Measurements from ENCODE around the gene SIMC1. TPM values are rescaled to one million over a fixed set of nuclear protein-coding genes. Genes with fewer than 3 reads are reported as not detected.

The SIMC1 gene
- total RNA-seq, 4 donors from 2014 or later: 17.8 to 28.3 (median 22.0) TPM

- Histone ChIP-seq H3K27me3 (no peaks in the 10 kb centered on the region), H3K4me3 (peak within 1 kb of the TSS; percentile 76 to 96 (median 94)), H3K27ac (replicated peaks in 1 of 4) (peak within 1 kb of the TSS; percentile 83 to 90 (median 88)), H3K36me3 (peaks cover 8 to 36% (median 28%) of the 10 kb centered on the region in 4 donors), H3K9me3 (no peaks in the 10 kb centered on the region), H3K4me1 (peaks cover 14 to 44% (median 39%) of the 10 kb centered on the region in 4 donors)
- 0% methylated on average over 44 of the region's 108 CpGs for WGBS
- no peak for DNase-seq (ENCODE audit: extremely low spot score)
- intact Hi-C loops (cut with DNase I): no loop called here
- TF ChIP-seq POLR2AphosphoS5 (IDR thresholded peaks at IDR 0.05) (peak; percentile 26 to 41), POLR2A (IDR thresholded peaks at IDR 0.05; ENCODE audit: low read depth) (no peak)
Observed at GRCh38 chr5:176365351-176366231, 127.4 kb downstream of the SIMC1 start, which contains the start of gene ARL10. Gene ARL10 (plus strand): TSS chr5:176365487. CDS start chr5:176365564, 77 bp downstream.

DNA sequence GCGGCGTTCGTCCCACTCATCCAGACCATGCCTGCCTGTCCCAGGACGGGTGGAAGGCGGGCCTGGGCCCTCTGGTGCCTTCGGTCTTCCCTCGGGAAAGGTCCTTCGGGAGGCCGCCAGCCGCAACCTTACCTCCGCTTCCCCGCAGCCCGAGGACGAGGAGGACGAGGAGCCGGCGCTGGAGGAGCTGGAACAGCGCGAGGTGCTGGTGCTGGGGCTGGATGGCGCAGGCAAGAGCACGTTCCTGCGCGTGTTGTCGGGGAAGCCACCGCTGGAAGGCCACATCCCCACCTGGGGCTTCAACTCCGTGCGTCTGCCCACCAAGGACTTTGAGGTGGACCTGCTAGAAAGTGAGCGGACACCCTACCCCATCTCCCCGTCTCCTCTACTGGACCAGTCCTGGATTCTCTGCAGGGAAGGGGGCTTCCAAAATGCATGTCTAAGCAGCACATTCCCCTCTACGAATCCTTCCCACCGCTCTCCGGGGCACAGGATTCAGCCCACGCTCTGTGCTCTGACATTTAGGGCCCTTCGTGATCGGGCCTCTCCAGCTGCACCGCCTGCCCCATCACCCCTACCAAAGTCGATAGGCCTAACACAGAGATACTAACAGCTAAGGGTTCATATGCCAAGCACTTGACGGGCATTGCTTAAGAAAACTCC, 128.1 kb downstream of the SIMC1 start:
- Histone ChIP-seq H3K27me3 (no peaks in the 10 kb centered on the region), H3K9me3 (no peaks in the 10 kb centered on the region), H3K27ac (replicated peaks in 1 of 4) (peak overlapping the region; percentile 83 to 90 (median 88)), H3K36me3 (peaks cover 8 to 43% (median 32%) of the 10 kb centered on the region in 4 donors), H3K4me3 (peak overlapping the region; percentile 76 to 96 (median 94)), H3K4me1 (peaks cover 14 to 40% (median 35%) of the 10 kb centered on the region in 4 donors)
- intact Hi-C loops (cut with DNase I): no loop called here
- 54% methylated on average over 32 of the region's 38 CpGs for WGBS
- TF ChIP-seq CTCF (IDR thresholded peaks at IDR 0.05): no peak
- TF ChIP-seq POLR2A (IDR thresholded peaks at IDR 0.05; ENCODE audit: low read depth): no peak
- TF ChIP-seq EP300 (IDR thresholded peaks at IDR 0.05): no peak
- no peak for TF ChIP-seq POLR2AphosphoS5 (IDR thresholded peaks at IDR 0.05)
- no peak for DNase-seq (ENCODE audit: extremely low spot score)

GRCh38 chr5:176368726-176369125, 130.5 kb downstream of the SIMC1 start:
- Histone ChIP-seq H3K4me3 (no peak overlapping the region), H3K27ac (replicated peaks in 1 of 4) (no peak overlapping the region), H3K27me3 (no peaks in the 10 kb centered on the region), H3K4me1 (peaks cover 32 to 51% (median 43%) of the 10 kb centered on the region in 4 donors), H3K36me3 (peaks cover 8 to 52% (median 40%) of the 10 kb centered on the region in 4 donors), H3K9me3 (no peaks in the 10 kb centered on the region)
- no peak for DNase-seq (ENCODE audit: extremely low spot score)
- TF ChIP-seq CTCF (IDR thresholded peaks at IDR 0.05) (no peak), EP300 (IDR thresholded peaks at IDR 0.05) (no peak), POLR2AphosphoS5 (IDR thresholded peaks at IDR 0.05) (no peak), POLR2A (IDR thresholded peaks at IDR 0.05; ENCODE audit: low read depth) (no peak)
- intact Hi-C loops (cut with DNase I): no loop called here
- WGBS: 90% methylated on average over 9 of the region's 13 CpGs

DNA sequence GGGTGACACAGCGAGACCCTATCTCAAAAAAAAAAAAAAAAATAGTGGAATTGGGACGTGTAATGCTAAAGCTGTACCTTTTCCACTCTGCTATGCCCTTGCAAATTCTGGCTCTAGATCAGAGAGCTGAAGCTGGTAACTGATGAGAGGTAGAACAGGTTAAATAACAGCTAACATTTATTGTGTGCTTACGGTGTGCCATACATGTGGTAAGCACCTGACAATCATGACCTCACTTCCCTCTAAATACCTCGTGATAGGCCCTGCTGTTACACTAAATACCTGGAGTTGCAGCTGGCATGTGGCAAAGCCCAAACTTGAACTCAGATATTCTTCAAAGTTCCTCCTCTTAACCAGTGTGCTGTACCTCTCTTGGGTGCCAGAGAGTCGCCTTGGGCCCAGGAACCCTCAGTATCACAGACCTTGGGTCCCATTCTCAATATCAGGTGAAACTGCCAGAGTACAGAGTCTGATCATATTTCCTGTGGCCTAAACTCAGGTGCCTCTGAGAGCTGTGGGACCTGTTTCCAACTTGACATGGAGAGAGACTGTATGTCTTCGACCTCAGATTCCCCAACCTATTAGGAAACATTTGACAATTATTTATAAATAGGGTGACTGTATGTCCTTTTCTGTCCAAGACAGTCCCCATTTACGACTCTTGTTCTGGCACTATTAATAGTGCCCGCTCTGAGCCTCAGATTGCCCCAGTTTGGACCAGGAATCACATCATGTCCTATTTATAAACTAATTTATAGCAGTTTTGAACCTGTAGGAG, 131.9 kb downstream of the SIMC1 start:
- no peaks in the 10 kb centered on the region for H3K9me3 ChIP-seq
- peaks cover 8 to 52% (median 40%) of the 10 kb centered on the region in 4 donors for H3K36me3 ChIP-seq
- no peak for DNase-seq (ENCODE audit: extremely low spot score)
- peaks cover 31 to 43% (median 36%) of the 10 kb centered on the region in 4 donors for H3K4me1 ChIP-seq
- H3K27me3 ChIP-seq: no peaks in the 10 kb centered on the region
- H3K27ac ChIP-seq (replicated peaks in 1 of 4): no peak overlapping the region
- H3K4me3 ChIP-seq: no peak overlapping the region
- 88% methylated on average over 8 of the region's 8 CpGs for WGBS
- intact Hi-C loops (cut with DNase I): no loop called here
- TF ChIP-seq POLR2AphosphoS5 (IDR thresholded peaks at IDR 0.05) (no peak), CTCF (IDR thresholded peaks at IDR 0.05) (no peak), POLR2A (IDR thresholded peaks at IDR 0.05; ENCODE audit: low read depth) (no peak), EP300 (IDR thresholded peaks at IDR 0.05) (no peak)

Measured in esophagus muscularis mucosa (tissue), 4 donors.